IPS DF 19.7 (cell line): ENCODE results near the gene SLC35A3.
"Not testable (repeated sequence)": the region's sequence is repeated elsewhere in the genome, so short reads cannot be mapped to it uniquely, and the experiment has no call there.

Source experiments
- DNase-seq: peaks from one replicate; pipeline ENCODE4 v3.0.0-alpha.2; 2013; ENCODE audit warnings: low read depth, low spot score

Gene SLC35A3

DNA sequence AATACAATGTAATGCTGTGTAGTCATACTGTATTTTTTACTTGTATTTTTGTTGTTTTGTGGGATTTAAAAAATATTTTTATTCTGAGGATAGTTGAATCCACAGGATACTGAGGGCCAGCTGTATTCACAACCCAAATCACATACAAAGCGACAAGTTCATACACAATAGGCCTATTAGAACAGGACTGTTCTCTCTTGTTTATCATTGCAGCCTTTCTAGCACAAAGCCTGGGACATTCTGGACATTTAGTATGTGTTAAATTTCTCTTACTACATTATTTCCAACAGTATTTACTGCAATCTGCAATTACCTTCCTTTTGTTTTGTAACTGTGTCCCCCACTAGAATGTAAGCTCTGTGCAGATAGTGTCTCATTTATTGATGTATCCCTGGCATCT lies 65.4 kb downstream of the SLC35A3 start:
- DNase-seq: no peak

DNA sequence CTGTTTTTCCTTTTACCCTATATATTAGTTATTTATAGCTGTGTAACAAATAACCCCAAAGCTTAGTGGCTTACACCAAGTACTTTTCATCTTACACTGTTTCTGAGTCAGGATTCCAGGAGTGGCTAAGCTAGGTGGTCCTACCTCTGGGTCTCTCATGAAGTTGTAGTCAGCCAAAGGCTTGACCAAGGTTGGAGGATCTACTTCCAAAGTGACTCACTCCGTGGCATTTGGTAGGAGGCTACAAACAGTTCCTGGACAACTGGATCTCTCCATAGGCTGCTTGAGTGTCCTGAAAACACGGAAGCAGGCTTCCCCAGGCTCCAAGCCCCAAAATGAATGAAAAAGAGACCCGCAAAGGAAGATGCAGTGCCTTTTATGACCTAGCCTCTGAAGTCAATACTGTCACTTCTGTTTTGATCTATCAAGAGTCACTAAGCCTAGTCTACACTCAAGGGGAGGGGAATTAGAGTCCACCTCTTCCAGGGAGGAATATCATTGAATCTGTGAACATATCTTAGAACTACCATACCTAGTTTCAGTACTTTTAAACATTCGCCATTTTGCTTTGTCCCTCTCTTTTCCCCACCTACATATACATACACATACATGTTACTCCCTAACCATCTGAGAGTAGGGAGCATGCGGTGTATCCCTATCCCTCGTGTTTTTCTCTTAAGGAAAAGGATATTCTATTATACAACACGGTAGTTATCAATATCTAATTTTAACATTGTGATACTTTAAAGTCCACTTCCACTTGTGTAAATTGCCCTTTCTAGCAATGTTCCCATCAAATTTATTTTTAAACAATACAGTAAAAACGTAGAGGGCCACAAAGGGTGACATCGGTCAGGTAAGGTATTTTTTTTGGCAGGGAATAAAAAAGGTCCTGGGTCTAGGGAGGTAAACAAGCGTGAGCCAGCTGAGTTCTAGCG lies 67.2 kb downstream of the SLC35A3 start:
- no peak for DNase-seq

DNA sequence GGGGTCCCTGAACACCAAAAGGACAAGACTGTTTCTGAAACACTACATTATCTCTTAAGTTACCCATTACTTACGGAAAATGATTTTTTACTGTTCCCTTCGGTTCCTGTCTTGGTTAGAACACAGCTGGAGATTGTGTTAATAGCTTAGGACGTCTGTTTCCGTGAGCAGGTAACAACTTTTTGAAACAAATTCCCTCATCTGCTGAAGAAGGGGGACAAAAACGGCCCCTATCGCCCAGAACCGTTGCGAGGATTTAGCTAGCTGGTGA lies 67.8 kb downstream of the SLC35A3 start:
- no peak for DNase-seq

DNA sequence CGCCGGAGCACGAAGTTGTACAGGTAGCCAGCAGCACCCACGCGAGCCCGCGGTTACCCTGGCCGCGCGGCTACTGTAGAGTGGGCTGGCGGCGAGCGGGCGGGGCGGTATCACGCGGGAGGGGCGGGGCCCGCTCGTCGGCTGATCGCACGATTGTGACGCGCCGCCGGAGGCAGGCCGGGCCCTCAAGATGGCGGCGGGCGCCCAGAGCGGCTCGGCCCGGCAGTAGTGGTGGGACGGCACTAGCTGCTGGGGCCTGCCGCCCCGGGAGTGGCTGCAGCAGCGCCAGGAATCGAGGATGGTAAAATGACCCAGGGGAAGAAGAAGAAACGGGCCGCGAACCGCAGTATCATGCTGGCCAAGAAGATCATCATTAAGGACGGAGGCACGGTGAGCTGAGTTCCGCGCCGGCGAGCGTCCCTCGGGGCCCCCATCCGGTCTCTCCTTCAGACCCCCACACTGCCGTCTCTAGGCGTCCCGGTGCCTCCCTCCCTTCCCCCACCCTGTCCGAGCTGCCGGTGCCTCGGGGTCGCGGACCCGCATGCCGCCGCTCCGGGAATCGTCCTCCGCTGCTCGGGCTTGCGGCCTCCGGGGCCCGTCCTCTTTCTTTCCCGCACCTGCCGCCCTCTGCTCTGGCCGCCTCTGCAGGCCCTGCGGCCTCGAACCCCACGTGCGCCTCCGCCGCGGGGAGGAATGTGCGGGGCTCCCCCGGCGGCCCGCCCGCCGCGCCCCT lies 68.3 kb downstream of the SLC35A3 start:
- DNase-seq: no peak

DNA sequence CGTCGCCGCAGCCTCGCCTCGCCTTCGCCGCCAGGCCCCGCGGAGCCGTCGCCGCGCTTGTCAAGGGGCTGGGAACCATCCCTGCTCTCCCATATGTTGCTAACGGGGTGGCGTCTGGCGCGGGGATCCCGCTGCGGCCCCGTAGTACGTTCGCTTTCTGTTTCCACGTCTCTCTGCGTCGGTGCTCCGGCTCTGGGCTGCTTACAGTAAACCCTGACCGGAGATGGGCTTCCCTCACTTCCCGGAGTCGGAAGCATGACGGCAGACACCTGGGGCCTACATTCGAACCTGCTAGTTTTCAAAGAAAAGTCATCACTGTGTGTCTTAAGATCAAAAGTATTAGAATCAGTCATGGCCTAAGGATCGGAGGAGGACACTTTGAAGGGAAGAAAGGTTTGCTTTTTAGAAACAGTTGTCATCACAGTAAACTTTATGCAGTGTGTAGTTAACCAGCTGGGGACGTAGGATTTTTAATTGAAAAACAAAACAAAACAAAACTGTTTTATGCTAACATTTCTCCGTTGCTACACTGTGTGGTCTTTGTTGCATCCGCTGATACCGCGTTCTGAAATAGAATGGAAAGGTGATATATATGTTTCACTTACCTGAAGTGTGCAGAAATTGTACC lies 69.0 kb downstream of the SLC35A3 start:
- no peak for DNase-seq

DNA sequence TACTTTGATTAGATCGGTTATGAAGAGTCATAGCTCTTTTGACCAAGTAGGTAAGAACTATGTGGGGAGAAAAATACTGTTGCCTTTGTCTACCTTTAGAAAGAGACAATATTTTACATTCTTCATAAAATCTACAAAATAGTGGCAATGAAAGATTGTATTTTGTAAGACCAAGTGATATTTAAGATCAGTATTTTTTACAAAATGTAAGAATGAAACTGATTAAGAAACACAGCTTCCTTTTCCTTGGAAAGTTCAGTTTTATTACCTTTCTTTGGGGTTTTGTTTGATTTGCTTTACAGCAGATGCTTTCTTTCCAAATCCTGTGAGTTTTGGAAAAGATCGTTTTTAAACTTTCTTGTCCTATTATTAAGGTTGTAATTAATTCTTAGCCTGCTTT lies 69.8 kb downstream of the SLC35A3 start:
- no peak for DNase-seq

DNA sequence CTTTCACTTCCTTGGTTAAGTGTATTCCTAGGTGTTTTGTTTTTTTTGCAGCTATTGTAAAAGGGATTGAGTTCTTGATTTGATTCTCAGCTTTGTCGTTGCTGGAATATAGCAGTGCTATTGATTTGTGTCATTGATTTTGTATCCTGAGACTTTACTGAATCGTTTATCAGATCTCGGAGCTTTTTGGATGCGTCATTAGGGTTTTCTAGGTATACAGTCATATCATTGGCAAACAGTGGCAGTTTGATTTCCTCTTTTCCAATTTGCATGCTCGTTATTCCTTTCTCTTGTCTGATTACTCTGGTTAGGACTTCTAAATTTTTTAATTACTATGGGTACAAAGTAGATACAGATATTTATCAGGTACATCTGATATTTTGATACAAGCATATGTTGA lies 75.4 kb downstream of the SLC35A3 start:
- DNase-seq: no peak

DNA sequence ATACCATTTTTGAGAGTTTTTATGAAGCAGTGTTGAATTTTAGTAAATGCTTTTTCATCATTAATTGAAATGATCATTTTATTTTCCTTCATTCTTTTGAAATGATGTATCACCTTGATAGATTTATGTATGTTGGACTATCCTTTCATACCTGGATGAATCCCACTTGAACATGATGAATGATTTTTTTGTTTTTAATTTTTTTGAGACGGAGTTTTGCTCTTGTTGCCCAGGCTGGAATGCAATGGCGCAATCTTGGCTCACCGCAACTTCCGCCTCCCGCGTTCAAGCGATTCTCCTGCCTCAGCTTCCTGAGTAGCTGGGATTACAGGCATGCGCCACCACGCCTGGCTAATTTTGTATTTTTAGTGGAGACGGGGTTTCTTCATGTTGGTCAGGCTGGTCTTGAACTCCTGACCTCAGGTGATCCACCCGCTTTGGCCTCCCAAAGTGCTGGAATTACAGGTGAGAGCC lies 77.5 kb downstream of the SLC35A3 start:
- not testable (repeated sequence) for DNase-seq

DNA sequence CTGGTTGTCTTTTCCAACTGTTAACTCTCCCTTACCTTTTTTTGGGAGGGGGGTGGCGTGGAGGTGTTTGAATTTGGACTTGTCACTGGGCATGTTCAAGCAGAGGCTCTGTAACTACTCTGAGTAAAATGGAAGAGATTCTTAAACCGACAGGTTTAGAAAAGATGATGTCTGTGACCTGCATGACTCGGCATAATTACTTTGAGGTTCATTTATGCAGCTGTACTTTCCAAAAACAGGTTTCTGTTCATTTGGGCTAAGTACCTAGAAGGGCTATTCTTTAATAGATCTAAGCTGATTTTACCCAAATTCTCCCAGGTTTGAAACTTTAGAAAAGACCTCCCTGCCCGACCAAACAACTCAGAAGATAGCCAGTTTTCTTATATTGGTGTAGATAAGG lies 80.3 kb downstream of the SLC35A3 start:
- DNase-seq: no peak

DNA sequence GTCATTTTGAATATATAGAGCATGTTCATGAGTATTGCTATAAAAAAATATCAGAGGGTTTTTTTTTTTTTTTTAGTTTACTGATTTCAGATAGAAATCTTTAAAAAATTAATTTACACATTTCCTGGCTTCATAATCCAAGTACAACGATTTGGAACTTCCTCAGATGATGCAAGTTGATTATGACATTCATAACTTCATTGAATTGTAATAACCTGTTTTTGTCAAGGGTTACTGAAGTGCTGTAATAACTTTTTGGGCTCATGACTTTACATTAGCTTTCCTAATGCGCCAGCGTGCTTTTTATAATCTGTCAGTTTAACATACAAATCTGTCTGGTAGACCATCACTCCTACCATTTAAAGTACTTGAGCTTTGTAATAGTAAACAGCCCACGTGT lies 81.6 kb downstream of the SLC35A3 start:
- DNase-seq: no peak

DNA sequence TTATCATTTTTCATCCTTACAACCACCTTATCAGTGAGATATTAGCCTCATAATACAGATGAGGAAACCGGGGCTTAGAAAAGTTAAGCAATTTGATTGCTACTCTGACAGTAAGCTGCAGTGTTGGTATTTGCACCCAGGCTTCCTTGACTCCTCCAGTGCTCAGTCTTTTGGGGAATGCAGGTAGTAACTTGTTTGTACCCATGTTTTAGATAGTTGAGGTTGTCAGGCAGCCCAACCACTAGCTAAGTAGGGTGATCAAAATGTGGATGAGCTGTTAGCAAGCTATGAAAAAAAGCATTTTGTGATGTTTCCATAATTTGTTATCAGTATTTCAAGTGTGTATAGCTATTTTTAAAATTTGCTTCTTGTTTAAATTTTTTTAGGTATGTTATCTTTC lies 82.1 kb downstream of the SLC35A3 start:
- no peak for DNase-seq

DNA sequence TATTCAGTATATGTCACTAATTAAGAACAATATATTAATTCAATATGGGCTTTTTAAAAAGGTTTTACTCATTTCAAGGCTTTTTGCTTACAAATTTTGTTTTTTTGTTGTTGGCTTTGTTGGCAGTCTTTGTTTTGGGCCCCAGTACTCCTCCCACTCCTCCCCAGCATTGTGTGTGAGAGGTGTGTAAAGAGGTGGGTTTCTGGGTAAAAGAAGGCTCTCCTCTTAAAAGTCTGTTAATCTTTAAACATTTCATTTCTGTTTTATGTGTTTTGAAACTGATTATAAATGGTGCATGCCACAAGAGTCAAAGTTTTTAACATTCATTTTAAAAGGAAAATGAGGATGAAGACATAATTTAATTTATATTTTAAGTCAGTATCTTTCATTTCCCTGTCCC lies 83.3 kb downstream of the SLC35A3 start:
- DNase-seq: no peak

DNA sequence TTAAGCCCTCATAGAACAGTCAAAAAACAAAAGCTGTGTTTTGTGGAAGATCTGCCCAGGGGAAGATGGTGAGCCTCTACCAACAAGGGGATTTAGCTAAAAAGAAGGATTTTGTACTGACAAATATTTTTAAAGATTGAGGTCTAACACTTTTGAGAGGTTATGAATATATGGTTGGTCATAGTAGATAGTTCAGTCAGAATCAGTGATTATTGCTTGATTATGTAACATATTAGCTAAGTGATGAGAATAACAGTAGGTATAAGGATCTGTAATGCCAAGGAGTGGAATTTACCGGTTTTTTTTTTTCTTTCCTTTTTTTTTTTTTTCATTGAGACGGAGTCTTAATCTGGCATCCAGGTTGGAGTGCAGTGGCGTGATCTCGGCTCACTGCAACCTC lies 83.9 kb downstream of the SLC35A3 start:
- no peak for DNase-seq

DNA sequence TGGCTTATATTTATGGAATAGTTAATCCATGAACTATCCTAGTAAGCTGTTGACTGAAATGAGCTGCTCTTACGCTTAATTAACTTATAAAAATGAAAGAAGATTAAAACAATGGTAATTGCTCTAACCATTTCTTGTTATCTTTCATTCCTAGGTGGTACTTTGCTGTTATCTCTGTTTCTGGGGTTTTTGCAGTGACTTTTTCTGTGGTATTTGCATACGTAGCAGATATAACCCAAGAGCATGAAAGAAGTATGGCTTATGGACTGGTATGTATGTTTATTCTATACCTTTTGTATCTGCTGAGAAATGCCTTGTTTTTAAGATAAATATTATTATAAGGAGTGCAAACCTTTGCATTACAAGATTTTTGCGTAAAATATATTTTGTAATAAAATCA lies 91.9 kb downstream of the SLC35A3 start:
- no peak for DNase-seq

DNA sequence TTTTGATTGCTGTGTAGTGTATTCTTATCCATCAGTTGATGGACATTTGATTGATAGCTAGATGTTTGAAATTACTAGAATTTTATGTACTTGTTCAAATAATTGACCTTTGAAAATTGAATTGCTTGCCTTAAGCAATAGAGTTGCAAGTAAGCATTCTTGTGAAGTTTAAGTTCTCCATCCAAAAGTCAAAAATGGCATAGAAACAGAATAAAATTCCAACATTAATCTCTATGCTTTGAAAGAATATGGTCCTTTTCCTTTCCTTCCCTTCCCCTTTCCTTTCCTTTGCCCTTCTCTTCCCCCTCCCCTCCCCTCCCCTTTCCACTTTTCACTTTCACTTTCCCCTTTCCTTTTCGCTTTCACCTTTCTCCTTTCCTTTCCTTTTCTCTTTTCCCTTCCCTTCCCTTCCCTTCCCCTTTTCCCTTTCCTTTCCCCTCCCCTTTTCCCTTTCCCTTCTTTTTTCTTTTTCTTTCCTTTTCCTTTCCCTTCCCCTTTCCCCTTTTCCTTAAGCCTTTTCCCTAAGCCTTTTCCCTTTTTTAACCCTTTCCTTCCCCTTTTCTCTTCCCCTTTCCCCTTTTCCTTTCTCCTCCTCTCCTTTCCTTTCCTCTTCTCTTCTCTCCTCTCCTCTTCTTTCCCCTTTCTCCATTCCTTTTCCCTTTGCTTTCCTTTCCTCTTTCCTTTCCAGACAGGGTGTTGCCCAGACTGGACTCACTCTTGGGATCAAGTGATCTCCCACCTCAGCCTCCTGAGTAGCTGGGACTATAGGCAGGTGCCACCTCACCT lies 95.6 kb downstream of the SLC35A3 start:
- DNase-seq: no peak

DNA sequence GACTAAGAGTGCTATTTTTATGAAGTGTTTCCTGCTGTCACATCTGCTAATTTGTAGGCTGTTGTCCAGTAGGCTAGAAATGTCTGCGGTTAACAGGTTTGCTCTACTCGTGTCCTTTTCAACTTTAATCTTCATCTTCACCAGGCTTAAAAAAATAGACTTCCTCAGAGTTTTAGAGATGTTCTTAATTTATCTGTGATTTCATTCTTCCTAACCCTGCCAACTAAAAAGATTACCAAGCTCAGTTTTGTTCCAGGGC lies 96.1 kb downstream of the SLC35A3 start:
- DNase-seq: no peak

DNA sequence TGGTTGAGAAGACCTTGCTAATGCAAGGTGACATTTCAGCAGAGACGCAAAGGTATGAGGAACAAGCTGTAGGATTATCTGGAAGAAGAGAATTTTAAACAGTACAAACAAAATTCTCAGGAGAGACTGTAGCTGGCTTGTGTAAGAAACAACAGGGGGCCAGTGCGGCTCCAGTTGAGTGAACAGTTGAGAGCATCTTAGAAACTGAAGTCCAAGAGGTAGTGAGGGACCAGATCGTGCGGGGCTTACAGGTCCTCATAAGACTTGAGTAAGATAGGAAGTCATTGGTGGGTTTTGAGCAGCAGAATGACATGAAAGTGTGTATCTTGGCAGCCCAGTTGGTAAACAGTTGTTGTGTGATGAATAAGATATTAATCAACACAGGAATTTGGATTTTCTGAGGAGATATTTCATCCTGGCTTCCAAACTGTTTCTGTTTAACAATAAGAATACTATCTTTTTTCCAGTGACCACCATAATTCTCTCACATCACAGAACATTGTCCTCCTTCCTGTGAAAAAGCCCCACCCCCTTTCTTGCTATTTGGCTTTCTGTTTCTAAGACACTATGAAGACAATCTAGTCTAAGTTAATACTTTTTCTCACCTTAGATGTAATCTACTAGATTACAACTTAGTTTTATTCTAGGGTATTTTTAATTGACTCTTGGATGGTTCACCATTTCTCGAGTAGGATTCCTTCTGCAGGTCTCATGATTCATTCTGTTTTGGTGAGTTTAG lies 100.6 kb downstream of the SLC35A3 start:
- DNase-seq: no peak

DNA sequence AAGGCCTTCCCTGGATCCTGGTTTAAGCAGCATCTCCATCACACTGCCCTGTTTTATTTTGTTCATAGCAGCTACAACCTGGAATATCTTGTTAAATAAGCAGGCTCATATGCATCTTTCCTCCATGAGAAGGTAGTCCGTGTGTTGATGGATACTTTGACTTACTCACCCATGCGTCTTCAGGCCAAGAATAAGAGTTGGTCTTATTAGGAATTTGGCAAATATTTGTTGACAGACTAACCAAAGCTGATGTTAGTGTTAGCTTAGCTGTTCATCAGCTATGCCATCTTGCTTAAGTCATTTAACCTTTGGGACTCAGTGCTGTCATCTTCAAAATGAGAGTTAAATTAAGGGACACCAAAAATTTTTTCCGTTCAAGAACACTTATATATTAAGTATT lies 103.7 kb downstream of the SLC35A3 start:
- DNase-seq: no peak

DNA sequence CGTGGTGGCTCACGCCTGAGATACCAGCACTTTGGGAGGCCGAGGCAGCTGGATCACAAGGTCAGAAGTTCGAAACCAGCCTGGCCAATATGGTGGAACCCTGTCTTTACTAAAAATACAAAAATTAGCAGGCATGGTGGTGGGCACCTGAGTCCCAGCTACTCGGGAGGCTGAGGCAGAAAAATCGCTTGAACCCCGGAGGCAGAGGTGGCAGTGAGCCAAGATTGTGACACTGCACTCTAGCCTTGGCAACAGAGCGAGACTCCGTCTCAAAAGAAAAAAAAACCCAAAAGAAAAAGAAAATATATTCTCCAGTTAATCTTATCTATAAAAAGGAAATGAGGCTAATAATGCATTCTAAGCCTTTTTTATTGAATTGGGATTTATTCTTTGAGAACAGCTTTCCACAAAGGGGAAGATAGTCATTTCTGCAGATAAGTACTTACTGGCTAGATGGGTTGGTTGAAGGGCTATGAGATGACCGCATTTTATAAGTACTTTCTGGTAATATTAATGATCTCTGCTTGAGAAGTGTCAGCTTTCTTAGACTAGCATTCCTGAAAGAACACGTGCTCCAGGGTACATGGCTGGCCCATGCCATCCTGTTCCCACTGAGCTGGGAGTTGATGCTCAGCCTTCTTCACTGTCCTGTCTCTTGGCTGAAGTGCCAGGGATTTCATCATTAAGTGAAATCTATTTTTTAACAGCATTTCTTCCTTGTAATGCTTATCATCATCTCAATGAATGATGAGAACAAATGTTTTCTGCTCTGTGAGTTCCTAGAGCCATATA lies 105.0 kb downstream of the SLC35A3 start:
- no peak for DNase-seq

DNA sequence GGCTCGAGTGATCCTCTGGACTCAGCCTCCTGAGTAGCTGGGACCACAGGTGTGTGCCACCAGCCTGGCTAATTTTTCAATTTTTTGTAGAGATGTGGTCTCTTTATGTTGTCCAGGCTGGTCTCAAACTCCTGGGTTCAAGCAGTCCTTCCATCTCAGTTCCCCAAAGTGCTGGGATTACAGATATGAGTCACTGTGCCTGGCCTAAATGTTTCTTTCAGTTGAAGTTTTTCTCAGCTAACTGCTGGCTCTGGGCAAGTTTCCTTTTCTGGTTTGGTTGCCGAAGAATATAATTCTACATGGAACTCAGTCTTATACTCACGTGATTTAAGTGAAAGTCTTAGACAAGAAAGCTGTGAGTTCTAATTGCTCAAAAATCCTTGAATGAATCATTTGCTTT lies 106.0 kb downstream of the SLC35A3 start:
- DNase-seq: no peak

DNA sequence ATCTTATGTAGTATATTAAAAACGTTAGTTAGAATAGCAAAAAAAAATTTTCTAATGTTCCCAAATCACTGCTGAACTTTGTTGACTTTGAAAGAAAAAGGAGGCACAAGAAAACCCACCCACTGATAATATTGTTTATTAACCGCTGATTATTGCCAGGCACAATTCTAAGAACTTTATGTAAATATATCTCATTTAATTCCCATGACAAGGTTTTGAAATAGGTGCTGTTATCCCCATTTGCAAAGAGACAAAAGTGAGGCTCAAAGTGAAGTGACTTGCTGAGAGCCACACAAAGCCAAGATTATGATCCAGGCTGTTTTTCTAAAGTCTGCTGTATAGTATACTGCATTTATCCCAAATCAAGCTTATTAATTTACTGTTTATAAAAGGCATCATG lies 106.5 kb downstream of the SLC35A3 start:
- DNase-seq: no peak
